Prostate gland (tissue), 2 donors: ENCODE measurements around the gene MPZ.

ENCODE experiments used
- CTCF ChIP-seq, 4 experiments: fragments of 200-600 bp in 2 of 4; fragments of 450-650 bp in 2 of 4; sonication (generic) in 2 of 4; IDR thresholded peaks; 1 replicate in 3 of 4; 2 replicates in 1 of 4; pipeline ENCODE4 v1.5.1; 2016 to 2019; ENCODE audit warnings: antibody characterized with exemption in 4 of 4, mild to moderate bottlenecking in 2 of 4, moderate library complexity in 2 of 4
- POLR2A ChIP-seq: fragments of 450-650 bp; IDR thresholded peaks from one replicate; pipeline ENCODE4 v1.6.1; 2016; ENCODE audit warnings: antibody characterized with exemption, mild to moderate bottlenecking
- POLR2AphosphoS5 ChIP-seq: sonication (generic); formaldehyde crosslinking; IDR thresholded peaks from one replicate; pipeline ENCODE4 v1.6.1; 2017; ENCODE audit warnings: antibody characterized with exemption

- TF ChIP-seq CTCF (IDR thresholded peaks at IDR 0.05) (no peak), POLR2A (no peak), POLR2AphosphoS5 (no peak)
These were observed 33.1 kb upstream of the MPZ start for GRCh38 chr1:161342821-161343220.
